GM21528 (cell line): ENCODE data around the gene INHBA.

Experiments
- ATAC-seq: cut with Tn5 transposase; IDR thresholded peaks from one replicate; pipeline ENCODE4 v1.9.1; 2021; ENCODE audit warnings: mild to moderate bottlenecking, moderate library complexity; ENCODE audit not compliant: unreplicated experiment, low FRiP score

The INHBA gene

DNA sequence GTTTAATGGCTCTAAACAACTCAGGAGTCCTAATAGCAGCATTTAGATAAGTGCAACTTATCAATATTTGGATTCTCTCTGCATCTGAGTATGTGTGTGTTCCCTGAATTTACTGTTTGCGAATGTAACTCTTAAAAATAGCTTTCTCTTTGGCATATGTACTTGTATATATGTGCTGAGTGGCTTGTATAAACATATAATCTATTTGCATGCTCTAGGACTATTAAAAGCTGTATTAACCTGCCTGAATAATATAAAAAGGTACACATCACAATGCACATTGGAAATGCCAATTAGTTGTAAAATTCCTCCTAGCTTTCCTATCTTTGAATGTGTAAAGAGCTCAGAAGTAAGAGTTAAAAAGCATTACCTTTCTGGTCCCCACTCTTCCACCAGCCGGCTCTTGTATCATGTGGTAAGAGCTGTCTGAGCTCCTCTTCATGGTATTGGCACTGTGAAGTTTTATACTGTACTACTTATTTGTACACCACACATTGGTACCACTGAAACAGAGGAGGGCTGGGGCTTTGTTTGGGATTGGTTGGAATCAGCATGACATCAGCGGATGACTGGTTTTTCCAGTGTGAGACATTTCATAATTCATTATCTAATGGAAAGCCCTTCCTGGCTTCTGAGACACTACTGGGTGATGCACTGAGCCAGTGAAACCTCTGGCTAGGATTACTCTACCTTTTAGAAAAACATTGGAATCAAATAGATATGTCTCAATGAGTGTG is at the start of gene INHBA:
INHBA (minus strand) TSS at position 456 of the 737 bp plus-strand sequence. CDS start 2,716 bp downstream, outside the sequence.
- no peak for ATAC-seq

DNA sequence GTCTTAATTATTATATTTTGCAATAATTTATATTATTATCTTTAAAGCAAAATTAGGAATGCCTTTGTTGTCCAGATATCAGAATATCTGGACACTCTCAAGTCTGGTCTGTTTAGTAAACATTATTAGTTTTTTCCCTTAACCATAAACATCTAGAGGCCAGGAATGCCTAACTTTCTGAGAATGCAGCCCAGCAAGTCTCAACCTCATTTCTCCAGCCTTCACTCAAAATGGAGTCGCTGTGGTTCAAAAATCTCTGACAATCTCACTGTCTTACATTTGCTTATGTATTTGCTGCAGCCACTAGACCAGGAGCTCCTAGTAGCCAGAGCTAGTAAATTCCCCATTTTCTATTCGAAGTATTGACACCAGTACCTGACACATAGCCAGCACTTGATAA is 49.7 kb upstream of the INHBA start:
- no peak for ATAC-seq

DNA sequence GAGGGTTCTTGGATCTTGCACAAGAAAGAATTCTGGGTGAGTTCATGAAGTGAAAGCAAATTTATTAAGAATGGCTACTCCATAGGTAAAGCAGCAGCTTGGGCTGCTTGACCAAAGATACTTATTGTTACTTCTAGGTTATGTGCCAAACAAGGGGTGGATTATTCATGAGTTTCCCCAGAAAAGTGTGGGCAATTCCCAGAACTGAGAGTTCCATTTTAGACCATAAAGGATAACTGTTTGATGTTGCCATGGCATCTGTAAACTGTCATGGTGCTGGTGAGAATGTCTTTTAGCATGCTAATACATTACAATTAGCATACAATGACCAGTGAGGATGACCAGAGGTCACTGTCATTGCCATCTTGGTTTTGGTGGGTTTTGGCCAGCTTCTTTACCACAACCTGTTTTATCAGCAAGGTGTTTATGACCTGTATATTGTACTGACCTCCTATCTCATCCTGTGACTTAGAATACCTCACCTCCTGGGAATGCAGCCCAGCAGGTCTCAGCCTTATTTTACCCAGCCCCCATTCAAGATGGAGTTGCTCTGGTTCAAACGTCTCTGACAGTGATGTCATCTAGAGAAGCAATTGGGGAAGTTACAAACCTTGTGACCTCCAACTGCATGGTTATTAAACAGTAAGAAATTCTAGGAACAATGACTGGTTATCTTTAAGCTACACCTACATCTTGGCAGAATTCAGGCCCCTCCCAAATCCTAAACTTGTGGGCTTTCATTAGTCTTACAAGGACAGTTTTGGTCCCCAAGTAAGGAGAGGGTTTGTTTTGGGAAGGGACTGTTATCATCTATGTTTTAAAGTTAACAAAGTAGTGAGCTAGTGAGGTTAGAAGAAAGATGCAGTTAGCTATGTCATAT is 48.0 kb upstream of the INHBA start:
- ATAC-seq, result no peak

DNA sequence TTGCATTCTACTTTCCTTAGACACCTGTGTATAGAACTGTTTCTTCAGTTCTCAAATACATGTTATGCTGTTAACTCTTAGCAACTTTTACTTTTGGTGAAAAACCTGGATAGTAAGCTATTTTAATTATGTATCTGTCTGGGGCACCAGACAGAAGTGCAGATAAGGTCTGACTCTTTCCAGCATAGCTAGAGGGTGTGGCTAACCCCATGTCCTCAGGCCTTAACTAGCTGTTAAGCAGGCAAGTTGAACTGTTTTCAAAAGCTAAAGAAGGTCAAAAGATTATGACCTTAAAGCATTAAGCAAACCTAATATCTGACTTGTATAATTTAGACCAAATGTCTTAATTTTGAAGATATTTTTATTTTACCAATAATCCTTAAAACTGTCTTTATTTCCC is 45.1 kb upstream of the INHBA start:
- ATAC-seq, result no peak

DNA sequence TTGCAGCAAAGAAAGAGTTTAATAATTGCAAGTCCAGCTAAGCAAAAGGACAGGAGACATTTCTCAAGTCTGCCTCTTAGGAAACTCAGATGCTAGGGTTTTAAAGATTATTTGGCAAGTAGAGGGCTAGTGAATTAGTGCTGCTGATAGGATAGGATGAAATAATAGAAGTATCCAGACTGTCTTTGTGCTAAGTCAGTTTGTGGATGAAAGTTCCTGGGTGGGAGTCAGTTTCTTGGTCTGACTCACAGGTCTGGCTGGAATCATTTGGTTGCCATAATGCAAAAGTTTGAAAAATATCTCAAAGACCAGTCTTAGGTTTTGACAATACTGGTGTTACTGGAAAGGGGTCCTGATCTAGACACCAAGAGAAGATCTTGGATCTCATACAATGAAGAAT is 42.6 kb upstream of the INHBA start:
- ATAC-seq, result no peak

DNA sequence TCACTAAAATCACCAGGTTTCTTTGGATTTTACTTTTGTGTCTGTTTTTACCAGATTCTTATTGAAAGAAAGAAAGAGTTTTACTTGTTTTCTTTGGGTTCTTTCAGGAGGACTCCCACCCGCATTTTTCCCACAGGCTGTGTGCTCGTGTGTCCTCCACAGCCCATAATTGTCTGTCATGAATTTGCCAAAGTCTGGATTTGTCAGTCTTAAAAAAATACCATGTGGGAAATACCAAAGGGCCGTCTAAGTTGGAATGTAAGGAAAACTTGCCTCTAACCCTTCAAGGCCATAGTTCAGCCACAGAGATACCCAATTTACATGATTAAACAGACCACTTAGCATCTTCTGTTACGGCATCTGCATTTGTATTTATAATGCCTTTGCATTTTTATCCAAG is 41.3 kb upstream of the INHBA start:
- ATAC-seq, result no peak

DNA sequence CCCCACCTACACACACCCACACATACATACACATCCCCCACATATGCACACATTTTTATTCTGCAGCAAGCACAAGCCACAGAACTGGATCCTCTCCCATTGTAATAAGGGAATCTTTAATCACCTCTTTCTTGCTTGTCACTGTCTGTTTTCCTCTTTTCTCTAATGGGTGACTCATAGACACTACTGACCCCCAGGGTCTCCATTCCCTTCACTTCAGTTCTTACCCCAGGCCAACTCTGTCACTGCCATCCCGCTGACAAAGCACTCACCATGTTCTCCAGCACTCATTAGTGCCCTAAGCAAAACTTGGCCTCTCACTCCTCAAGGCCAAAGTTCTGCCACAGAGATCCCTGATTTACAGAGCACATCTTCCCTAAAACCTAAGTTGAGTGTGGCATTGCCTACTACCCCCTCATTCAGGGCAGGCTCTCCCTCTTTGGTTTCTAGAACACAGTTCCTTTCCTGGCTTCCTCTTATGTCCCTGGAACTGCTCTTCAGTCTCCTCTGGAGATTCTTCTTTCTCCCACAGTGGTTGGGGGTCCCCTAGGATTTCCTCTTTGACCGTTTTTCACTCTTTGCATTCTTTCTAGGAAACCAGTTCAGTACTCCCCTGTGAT is 39.6 kb upstream of the INHBA start:
- no peak for ATAC-seq

DNA sequence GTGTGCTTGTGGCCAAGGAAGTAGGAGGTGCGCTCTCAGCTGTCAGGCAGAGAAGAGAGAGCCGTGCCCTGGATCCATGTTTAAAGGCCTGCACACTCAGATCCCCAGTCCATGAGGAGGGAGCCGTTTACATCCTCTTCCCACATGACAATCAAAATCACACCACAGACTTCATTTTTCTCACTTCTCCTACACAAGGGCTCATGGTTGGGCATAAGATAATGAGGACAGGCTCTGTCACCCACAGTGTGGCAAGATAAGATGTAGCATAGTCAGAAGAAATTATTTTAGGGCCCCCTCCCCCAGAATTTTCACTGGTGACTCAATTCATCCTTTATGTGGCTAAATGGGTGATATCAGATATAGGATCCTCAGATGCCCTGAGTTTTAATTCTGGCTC is 35.9 kb upstream of the INHBA start:
- no peak for ATAC-seq

DNA sequence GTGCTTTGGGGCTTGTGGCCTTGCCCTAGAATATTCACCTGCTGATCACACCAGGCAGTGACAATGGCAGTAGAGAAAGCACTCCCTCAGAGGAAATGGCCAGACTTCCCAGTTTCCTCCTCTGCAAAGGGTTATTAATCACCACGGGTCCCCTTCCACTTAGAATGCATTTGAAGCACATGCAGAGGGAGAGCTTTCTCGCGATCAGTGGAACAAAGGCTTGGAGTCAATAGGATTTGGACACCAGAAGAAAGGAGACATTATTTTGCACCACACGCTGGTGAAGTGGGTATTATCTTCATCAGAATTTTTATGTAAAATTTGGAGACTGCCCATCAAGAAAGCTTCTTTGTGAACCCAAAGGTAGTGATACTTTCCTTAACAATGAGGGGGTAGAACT is 35.4 kb upstream of the INHBA start:
- ATAC-seq, result no peak

DNA sequence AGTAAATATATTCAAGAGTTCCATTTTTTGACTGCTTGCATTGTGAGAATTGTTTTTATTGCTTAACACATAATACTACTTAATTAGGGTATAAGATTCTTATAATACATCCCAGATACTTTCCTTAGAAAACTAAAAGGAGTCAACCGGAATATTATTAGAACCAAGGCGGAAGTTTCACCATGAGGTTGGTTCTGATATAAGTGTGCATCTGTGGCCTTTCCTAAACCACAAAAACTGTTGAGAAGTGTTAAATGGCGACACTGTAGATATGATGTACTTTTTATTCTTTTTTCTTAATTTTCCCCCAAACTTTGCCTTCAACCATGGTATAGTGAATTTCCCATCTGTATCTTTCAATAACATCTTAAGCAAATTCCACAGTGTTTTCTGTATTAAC is 32.3 kb upstream of the INHBA start:
- ATAC-seq, result no peak

DNA sequence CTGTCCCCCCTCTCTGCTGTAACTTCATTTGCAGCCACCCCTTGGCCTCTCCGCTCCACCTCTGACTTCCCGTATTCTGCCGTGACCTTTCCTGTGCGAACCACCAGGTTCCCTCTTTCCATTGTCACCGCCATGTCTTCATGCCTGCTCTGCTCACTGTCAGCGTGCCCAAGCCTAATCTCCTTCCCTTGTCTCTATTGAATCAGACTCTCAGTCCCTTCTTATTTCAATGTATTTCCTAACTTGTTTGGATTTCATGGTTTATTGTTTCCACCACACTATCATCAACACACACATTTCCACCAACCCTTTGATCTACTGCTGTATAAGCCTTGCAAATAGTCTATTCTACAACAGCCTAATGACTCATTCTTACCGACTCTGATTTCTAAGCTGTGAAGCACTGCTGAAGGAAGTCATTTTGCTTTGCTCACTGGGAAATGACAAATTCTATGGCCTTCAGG is 30.0 kb upstream of the INHBA start:
- no peak for ATAC-seq

DNA sequence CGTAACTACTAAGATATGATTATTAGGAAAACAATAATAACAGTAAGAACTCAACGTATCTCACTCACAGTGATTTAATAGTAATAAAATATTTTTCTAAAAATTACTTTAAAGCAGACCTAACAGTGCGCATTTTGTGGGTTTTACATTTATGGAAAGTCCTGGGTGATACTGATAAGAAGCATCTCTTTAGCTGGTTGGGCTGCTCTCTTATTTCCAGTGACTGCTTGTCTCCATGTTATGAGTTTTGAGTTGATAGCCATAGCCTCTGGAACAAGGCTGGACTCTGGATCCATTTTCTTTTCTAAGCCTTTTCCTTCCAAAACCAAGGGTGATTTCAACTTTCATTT is 29.5 kb upstream of the INHBA start:
- ATAC-seq, result peak; percentile 6

DNA sequence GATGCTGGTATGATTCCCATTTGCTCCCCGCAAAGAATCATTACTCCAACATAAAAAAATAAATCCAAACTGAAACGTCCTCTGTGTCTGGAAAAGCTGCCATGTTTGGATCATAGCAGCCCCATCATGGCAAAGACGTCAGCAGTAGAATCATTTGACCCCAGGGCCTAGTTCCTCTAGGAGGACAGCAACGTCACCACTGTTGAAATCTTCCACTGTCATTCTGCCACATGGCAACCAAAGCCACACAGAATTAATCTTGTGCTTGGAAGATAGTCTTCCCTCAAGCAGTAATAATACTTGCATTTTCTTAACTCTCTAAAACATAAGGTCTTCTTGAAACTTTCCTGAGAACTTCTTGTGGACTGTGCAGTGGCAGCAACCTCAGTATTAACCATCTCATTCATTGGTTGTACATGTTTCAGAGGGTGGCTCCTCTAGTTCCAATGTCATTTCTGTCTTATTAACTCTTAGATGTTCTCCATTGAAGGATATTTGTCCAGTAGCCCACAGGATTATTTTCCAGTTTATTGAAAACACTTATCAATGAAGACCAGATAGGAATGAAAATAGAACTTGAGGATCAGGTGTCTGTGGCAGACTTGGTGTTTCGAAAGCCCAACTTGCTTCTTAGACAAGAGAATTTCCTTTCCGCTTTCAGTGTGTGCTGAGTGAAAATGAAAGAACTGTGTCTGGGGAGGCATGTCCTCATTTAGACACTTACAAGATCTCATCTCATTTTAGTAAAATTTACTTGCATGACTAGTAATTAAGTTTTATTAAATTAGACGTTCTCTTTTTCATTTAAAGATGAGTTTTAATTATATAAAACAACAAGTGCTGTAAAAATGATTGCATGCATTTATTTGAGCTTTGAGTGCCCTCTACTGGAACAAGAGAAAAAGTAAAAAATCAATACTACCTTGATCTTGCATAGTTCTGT is 28.9 kb upstream of the INHBA start:
- ATAC-seq, result peak; percentile 99

DNA sequence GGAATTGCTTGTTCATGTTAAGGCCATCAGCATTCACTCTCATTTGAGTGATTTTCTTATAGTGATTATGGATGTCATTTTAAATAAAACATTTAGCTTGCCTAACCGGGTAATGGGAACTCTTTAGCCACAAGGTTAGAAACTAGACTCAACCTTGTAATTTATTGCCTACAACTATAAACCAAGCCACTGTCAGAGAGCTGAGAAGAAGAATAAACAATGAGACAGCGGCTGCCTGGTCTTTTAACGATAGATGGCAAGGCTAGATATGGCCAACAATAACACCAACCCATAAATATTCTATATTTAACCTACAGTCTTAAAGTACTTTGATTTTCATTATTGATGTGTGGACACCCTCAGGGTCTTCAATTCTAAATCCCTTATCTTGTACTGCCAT is 27.8 kb upstream of the INHBA start:
- ATAC-seq, result no peak

DNA sequence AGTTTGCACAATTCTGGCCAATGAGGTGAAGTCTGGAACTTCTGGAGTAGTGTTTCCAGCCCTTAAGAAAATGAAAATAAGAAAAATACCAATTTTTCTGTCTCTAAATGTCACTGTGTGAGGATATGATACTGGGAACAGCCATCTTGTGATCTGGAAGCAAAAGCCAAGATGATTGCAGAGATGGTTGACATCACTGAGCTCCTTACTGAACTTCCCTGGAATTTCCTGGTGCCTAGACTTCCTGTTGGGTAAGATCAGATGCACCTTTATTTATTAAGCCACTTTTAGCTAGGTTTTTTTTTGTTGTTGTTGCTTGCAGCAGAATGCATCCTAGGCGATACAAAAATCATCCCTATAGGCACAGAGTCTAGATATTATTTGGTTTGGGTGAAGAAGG is 27.3 kb upstream of the INHBA start:
- no peak for ATAC-seq

DNA sequence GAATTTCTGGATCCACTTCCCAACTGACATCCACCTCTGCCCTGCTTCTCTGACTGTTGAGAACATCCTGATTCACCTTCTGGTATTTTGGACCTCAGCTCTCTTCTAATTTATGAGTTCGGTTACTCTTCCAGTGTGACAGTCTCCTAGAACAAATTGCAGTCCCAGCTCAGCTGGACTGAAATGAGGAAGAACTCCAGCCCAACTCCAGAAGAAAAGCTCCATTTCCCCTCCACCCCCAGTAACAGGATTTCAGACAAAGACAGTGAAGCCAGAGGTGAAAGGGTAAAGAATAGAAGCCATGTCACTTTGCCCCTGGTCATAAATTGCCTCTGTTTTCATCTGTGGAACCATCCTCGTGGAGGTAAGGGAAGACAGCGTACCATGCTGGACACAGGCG is 26.2 kb upstream of the INHBA start:
- ATAC-seq, result no peak

DNA sequence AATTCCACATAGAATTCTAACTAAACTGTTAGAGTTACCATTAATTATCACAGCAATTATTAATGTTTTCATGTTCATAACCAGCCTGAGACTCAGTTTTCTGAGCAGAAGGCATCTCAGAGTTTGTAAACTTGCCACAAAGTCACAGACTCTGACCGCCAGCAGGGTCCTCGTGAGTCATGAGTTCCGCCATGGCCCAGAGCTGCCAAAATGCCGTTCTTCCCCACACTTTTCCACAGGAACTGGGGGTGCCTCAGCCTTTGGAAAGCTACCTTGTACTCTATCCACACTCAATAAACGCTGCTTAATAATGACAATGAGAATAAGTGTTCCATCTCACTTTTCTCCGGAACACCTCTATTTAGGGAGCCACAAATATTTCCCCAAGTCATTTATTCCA is 22.1 kb upstream of the INHBA start:
- ATAC-seq, result no peak

DNA sequence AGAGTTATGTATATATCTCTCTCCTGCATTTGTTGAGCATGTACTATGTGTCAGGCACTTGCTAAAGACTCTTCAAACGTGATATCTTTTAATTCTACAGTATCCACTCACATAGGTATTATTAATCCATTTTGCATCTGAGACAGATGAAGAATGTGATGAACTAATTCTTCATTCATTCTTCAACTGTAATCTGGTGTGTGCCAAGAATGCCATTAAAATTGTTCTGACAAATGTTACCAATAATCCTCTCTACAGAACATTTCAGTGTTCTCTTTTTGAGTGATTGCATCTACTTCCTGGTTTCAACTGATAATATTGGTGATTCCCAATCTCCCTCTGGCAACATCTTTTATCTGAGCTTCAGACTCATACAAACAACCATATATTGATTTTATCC is 18.0 kb upstream of the INHBA start:
- no peak for ATAC-seq

DNA sequence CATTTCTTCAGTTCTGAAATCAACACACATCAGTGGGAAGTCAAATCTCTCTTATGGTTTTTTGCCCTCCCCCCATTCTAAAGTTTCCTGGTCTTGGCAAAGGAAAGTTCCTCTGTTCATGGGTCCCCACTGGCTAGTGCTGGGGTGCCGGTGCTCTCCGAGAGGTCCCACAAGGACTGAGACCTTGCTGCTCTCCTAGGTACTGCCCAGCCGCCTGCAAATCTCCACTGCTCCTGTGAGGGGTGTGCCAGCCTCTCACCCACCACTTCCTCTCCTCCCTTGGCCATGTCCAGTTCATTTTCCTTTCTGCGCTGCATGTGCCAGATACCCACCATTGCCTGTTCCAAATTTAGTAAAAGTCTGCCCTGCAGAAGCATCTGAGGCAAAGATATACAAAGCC is 17.2 kb upstream of the INHBA start:
- ATAC-seq, result no peak

DNA sequence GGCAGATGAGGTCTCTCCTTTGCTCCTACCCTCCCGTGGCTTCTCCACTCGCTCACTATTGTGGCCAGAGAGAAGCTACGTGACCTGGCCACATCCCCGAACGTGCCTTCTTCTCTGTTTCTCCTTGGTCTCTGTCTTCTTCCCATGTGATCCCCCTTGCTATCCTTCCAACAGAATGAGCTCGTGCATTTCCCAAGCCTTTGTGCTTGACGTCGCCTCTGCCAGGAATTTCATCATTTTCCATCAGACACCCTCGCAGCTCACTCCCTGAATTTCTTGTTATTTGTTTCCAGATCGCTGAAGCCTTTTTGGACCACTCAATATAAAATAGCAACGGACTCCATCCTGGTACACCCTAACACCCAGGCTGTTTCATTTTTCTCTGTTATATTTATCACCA is 13.8 kb upstream of the INHBA start:
- no peak for ATAC-seq
